ENCODE measurements around the gene RHNO1.

Gene RHNO1
- 9.1 to 37.8 (median 24.5) reads per million in 17 experiments for total RNA-seq

GRCh38 chr12:2877047-2877952, at the start of gene RHNO1, which contains the start of gene FOXM1:
RHNO1 (plus strand) TSS chr12:2877223; CDS start chr12:2885367, 8,144 bp downstream.
FOXM1 (minus strand) TSS chr12:2877174; CDS start chr12:2874478, 2,696 bp downstream.
- peak; percentile 92 to 96 (median 94) for DNase-seq

GRCh38 chr12:2829275-2829674, 47.7 kb upstream of the RHNO1 start:
- DNase-seq, result no peak

- no peak for DNase-seq
Measured at GRCh38 chr12:2832550-2833127, 44.4 kb upstream of the RHNO1 start.

GRCh38 chr12:2833327-2833726, 43.7 kb upstream of the RHNO1 start:
- no peak for DNase-seq

- DNase-seq, result peak in 2 of 4 experiments; percentile 15 to 17
Measured at GRCh38 chr12:2833810-2834209, 43.2 kb upstream of the RHNO1 start.

GRCh38 chr12:2834581-2835491, 42.2 kb upstream of the RHNO1 start, which contains the start of gene NRIP2:
NRIP2 (minus strand) TSS chr12:2835035; CDS start chr12:2834983, 52 bp downstream.
- DNase-seq, result no peak

- DNase-seq, result no peak
Measured at GRCh38 chr12:2835691-2836403, 41.2 kb upstream of the RHNO1 start.

- peak; percentile 44 to 70 (median 66) for DNase-seq
Measured at GRCh38 chr12:2836574-2836973, 40.4 kb upstream of the RHNO1 start.

GRCh38 chr12:2841056-2841650, 35.9 kb upstream of the RHNO1 start:
- no peak for DNase-seq

- DNase-seq, result no peak
Measured at GRCh38 chr12:2842948-2843347, 34.1 kb upstream of the RHNO1 start.

GRCh38 chr12:2844786-2845185, 32.2 kb upstream of the RHNO1 start:
- no peak for DNase-seq

- DNase-seq, result no peak
Measured at GRCh38 chr12:2845280-2845679, 31.7 kb upstream of the RHNO1 start.

GRCh38 chr12:2851931-2852330, 25.1 kb upstream of the RHNO1 start:
- no peak for DNase-seq

- DNase-seq, result peak; percentile 62 to 79 (median 72)
Measured at GRCh38 chr12:2853626-2854025, 23.4 kb upstream of the RHNO1 start.

GRCh38 chr12:2854669-2855453, 22.2 kb upstream of the RHNO1 start:
- no peak for DNase-seq

- DNase-seq, result no peak
Measured at GRCh38 chr12:2855546-2855945, 21.5 kb upstream of the RHNO1 start.

- no peak for DNase-seq
Measured at GRCh38 chr12:2856051-2856450, 21.0 kb upstream of the RHNO1 start.

GRCh38 chr12:2857021-2857431, 20.0 kb upstream of the RHNO1 start, which contains the start of gene TEX52:
TEX52 (minus strand) TSS chr12:2857039; CDS start chr12:2857026, 13 bp downstream.
- no peak for DNase-seq

GRCh38 chr12:2857576-2857975, 19.4 kb upstream of the RHNO1 start:
- no peak for DNase-seq

- DNase-seq, result no peak
Measured at GRCh38 chr12:2858334-2858733, 18.7 kb upstream of the RHNO1 start.
